ENCODE measurements around the gene CAMKV.

DNA sequence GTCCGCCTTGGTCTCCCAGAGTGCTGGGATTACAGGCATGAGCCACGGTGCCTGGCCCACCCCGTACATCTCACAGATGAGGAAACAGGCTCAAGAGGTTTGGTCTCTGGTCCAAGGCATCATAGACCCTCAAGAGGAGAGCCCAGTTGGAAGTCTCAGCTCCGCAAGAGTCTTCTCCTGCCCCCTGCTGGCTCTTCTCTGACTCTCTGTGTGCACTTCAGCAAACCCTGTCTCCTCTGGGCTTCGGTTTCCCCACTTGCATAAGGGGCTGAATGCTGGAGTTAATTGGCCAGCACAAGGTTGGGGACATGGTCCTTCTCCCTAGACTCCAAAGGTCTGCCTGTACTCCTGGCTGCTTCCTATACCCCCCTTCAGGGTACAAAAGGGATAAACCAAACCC lies 30.1 kb upstream of the CAMKV start:
- TF ChIP-seq, protein P1, sequence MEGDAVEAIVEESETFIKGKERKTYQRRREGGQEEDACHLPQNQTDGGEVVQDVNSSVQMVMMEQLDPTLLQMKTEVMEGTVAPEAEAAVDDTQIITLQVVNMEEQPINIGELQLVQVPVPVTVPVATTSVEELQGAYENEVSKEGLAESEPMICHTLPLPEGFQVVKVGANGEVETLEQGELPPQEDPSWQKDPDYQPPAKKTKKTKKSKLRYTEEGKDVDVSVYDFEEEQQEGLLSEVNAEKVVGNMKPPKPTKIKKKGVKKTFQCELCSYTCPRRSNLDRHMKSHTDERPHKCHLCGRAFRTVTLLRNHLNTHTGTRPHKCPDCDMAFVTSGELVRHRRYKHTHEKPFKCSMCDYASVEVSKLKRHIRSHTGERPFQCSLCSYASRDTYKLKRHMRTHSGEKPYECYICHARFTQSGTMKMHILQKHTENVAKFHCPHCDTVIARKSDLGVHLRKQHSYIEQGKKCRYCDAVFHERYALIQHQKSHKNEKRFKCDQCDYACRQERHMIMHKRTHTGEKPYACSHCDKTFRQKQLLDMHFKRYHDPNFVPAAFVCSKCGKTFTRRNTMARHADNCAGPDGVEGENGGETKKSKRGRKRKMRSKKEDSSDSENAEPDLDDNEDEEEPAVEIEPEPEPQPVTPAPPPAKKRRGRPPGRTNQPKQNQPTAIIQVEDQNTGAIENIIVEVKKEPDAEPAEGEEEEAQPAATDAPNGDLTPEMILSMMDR (IDR thresholded peaks at IDR 0.05) = no peak
- TF ChIP-seq EP300 (IDR thresholded peaks at IDR 0.05) = no peak
- TF ChIP-seq POLR2AphosphoS5 (IDR thresholded peaks at IDR 0.05) = no peak
- no peak for TF ChIP-seq POLR2A (IDR thresholded peaks at IDR 0.05)
